SK-N-SH treated with all-trans-retinoic acid at 6 μM for 48 hours (cell line): ENCODE data around the gene CTBP2.

ENCODE experiments used
- ATAC-seq: fragments of 200-7000 bp; cut with Tn5 transposase; 3 replicates; pipeline ENCODE4 v1.9.1; 2020; ENCODE audit warnings: mild to moderate bottlenecking, moderate library complexity
- ARNTL ChIP-seq: fragments of 450-650 bp; formaldehyde crosslinking; IDR thresholded peaks from 2 replicates; pipeline ENCODE4 v1.5.0; 2020; ENCODE audit warnings: low read depth, mild to moderate bottlenecking, moderate library complexity, borderline replicate concordance
- BACH2 ChIP-seq: fragments of 250-450 bp; sonication (Bioruptor Pico); IDR thresholded peaks from 2 replicates; pipeline ENCODE4 v1.9.0; 2021; ENCODE audit warnings: mild to moderate bottlenecking, borderline replicate concordance
- CREB5 ChIP-seq: fragments of 250-450 bp; sonication (Bioruptor Pico); IDR thresholded peaks from 2 replicates; pipeline ENCODE4 v1.5.1; 2020; ENCODE audit warnings: low read depth, mild to moderate bottlenecking, moderate library complexity
- CSDC2 ChIP-seq: fragments of 250-450 bp; sonication (Bioruptor Pico); IDR thresholded peaks from 2 replicates; pipeline ENCODE4 v1.5.0; 2020; ENCODE audit warnings: mild to moderate bottlenecking, moderate library complexity
- CSRNP3 ChIP-seq: fragments of 250-450 bp; sonication (Bioruptor Pico); IDR thresholded peaks from 2 replicates; pipeline ENCODE4 v1.5.1; 2021; ENCODE audit warnings: mild to moderate bottlenecking, moderate library complexity
- ESRRG ChIP-seq: fragments of 250-450 bp; sonication (Bioruptor Pico); IDR thresholded peaks from 2 replicates; pipeline ENCODE4 v1.6.1; 2021; ENCODE audit warnings: mild to moderate bottlenecking
- GLIS3 ChIP-seq: fragments of 250-450 bp; sonication (Bioruptor Pico); IDR thresholded peaks from 2 replicates; pipeline ENCODE4 v1.5.0; 2020; ENCODE audit warnings: mild to moderate bottlenecking, moderate library complexity
- ISL1 ChIP-seq: fragments of 250-450 bp; sonication (Bioruptor Pico); IDR thresholded peaks from 2 replicates; pipeline ENCODE4 v2.1.2; 2022; ENCODE audit warnings: mild to moderate bottlenecking, moderate library complexity
- OSR1 ChIP-seq: fragments of 250-450 bp; sonication (Bioruptor Pico); IDR thresholded peaks from 2 replicates; pipeline ENCODE4 v1.8.0; 2022; ENCODE audit warnings: moderate library complexity, mild to moderate bottlenecking, inconsistent platforms
- POU6F1 ChIP-seq: fragments of 250-450 bp; sonication (Bioruptor Pico); IDR thresholded peaks from 2 replicates; pipeline ENCODE4 v1.8.0; 2021; ENCODE audit warnings: low read depth, mild to moderate bottlenecking, moderate library complexity, borderline replicate concordance
- PPARA ChIP-seq: fragments of 250-450 bp; sonication (Bioruptor Pico); IDR thresholded peaks from 2 replicates; pipeline ENCODE4 v1.5.0; 2020; ENCODE audit warnings: mild to moderate bottlenecking, borderline replicate concordance
- RARB ChIP-seq: fragments of 250-450 bp; sonication (Bioruptor Pico); IDR thresholded peaks from 2 replicates; pipeline ENCODE4 v1.8.0; 2021; ENCODE audit warnings: mild to moderate bottlenecking, moderate library complexity
- SNAI2 ChIP-seq: fragments of 250-450 bp; sonication (Bioruptor Pico); IDR thresholded peaks from 2 replicates; pipeline ENCODE4 v1.5.0; 2020; ENCODE audit warnings: mild to moderate bottlenecking, moderate library complexity
- TCF4 ChIP-seq: fragments of 250-450 bp; sonication (Bioruptor Pico); IDR thresholded peaks from 2 replicates; pipeline ENCODE4 v1.8.0; 2021; ENCODE audit warnings: mild to moderate bottlenecking, moderate library complexity, borderline replicate concordance
- TOX ChIP-seq: fragments of 250-450 bp; sonication (Bioruptor Pico); IDR thresholded peaks from 2 replicates; pipeline ENCODE4 v1.8.0; 2021; ENCODE audit warnings: mild to moderate bottlenecking, moderate library complexity, borderline replicate concordance
- TSHZ2 ChIP-seq: fragments of 250-450 bp; sonication (Bioruptor Pico); IDR thresholded peaks from 2 replicates; pipeline ENCODE4 v1.5.0; 2020; ENCODE audit warnings: mild to moderate bottlenecking, moderate library complexity
- ZC3H10 ChIP-seq: fragments of 250-450 bp; sonication (Bioruptor Pico); IDR thresholded peaks from 2 replicates; pipeline ENCODE4 v1.5.1; 2021; ENCODE audit warnings: mild to moderate bottlenecking, moderate library complexity
- ZFP3 ChIP-seq: fragments of 250-450 bp; sonication (Bioruptor Pico); IDR thresholded peaks from 2 replicates; pipeline ENCODE4 v1.5.0; 2020; ENCODE audit warnings: mild to moderate bottlenecking, moderate library complexity
- ZFP30 ChIP-seq: fragments of 450-650 bp; formaldehyde crosslinking; IDR thresholded peaks from 2 replicates; pipeline ENCODE4 v1.5.0; 2022; ENCODE audit warnings: mild to moderate bottlenecking, moderate library complexity
- ZNF565 ChIP-seq: fragments of 450-650 bp; formaldehyde crosslinking; conservative IDR thresholded peaks from 2 replicates; pipeline ENCODE4 v1.5.0; 2020; ENCODE audit warnings: low read depth, mild to moderate bottlenecking, moderate library complexity
- ZNF70 ChIP-seq: fragments of 450-650 bp; formaldehyde crosslinking; IDR thresholded peaks from 2 replicates; pipeline ENCODE4 v1.5.0; 2020; ENCODE audit warnings: mild to moderate bottlenecking, moderate library complexity
- ZNF8 ChIP-seq: fragments of 450-650 bp; formaldehyde crosslinking; IDR thresholded peaks from 2 replicates; pipeline ENCODE4 v1.5.0; 2020; ENCODE audit warnings: mild to moderate bottlenecking, moderate library complexity
- TF ChIP-seq, protein P1 (sequence below): fragments of 250-450 bp; sonication (Bioruptor Pico); IDR thresholded peaks from 2 replicates; pipeline ENCODE4 v1.8.0; 2020; ENCODE audit warnings: mild to moderate bottlenecking, moderate library complexity, borderline replicate concordance

CTBP2 gene

GRCh38 chr10:125102246-125102645, 58.1 kb downstream of the CTBP2 start (continued):
- TF ChIP-seq, protein P1, sequence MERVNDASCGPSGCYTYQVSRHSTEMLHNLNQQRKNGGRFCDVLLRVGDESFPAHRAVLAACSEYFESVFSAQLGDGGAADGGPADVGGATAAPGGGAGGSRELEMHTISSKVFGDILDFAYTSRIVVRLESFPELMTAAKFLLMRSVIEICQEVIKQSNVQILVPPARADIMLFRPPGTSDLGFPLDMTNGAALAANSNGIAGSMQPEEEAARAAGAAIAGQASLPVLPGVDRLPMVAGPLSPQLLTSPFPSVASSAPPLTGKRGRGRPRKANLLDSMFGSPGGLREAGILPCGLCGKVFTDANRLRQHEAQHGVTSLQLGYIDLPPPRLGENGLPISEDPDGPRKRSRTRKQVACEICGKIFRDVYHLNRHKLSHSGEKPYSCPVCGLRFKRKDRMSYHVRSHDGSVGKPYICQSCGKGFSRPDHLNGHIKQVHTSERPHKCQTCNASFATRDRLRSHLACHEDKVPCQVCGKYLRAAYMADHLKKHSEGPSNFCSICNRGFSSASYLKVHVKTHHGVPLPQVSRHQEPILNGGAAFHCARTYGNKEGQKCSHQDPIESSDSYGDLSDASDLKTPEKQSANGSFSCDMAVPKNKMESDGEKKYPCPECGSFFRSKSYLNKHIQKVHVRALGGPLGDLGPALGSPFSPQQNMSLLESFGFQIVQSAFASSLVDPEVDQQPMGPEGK (CRISPR knock-in tag) = no peak
- TF ChIP-seq GLIS3 (no peak), CSDC2 (CRISPR knock-in tag) (no peak)

DNA sequence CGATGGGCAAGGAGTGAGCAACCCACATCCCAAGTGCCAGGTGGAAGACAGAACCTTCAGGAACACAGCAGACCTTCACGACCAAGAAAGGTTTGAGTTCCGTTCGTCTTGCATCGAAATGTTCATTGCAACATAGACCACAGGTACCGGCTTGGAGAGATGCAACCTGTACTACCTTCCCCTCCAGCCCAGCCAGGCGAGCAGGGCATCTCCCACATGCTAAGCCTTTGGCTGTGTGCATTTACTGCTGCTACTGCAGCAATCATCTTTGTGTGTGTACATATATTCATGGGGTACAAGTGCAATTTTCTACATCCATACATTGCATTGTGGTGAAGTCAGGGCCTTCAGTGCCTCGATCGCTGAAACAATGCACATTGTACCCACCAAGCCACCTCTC, 58.8 kb downstream of the CTBP2 start:
- TF ChIP-seq ESRRG (CRISPR knock-in tag) (no peak), BACH2 (CRISPR knock-in tag) (no peak), ZNF70 (CRISPR knock-in tag) (no peak), TSHZ2 (CRISPR knock-in tag) (no peak), SNAI2 (CRISPR knock-in tag) (no peak), ARNTL (CRISPR knock-in tag) (no peak), POU6F1 (CRISPR knock-in tag) (no peak), TOX (CRISPR knock-in tag) (no peak), ZFP3 (CRISPR knock-in tag) (no peak), CREB5 (CRISPR knock-in tag) (no peak), ZNF8 (CRISPR knock-in tag) (no peak), ZFP30 (no peak), RARB (CRISPR knock-in tag) (no peak), CSDC2 (CRISPR knock-in tag) (no peak), GLIS3 (no peak), ZC3H10 (no peak), TCF4 (CRISPR knock-in tag) (no peak), ZNF565 (no peak), ISL1 (CRISPR knock-in tag) (no peak), PPARA (CRISPR knock-in tag) (no peak)
- no peak for ATAC-seq

DNA sequence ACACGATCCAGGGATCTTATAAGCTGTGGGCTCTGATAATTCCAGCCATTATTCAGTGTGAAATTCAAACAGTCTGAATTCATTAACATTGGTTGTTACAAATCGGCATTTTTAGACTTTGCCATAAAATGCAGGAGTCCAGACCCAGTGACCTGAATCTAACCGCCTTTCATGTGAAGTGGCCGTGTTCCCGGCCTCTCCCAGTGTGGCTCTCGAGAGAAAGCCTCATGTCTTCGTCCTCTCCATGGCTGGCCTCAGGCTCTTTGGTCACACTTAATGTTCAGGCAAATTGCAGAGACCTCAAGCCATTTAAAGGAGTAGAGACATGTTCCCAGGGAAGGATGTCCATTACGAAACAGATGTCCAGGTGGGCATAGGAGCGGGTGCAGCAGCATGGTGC, 59.3 kb downstream of the CTBP2 start:
- no peak for ATAC-seq
- TF ChIP-seq CSDC2 (CRISPR knock-in tag) (no peak), ZFP3 (CRISPR knock-in tag) (no peak), ISL1 (CRISPR knock-in tag) (no peak), TSHZ2 (CRISPR knock-in tag) (no peak), SNAI2 (CRISPR knock-in tag) (no peak), PPARA (CRISPR knock-in tag) (no peak), CSRNP3 (CRISPR knock-in tag) (no peak), GLIS3 (no peak), CREB5 (CRISPR knock-in tag) (no peak), ZC3H10 (no peak), ZNF70 (CRISPR knock-in tag) (no peak), OSR1 (CRISPR knock-in tag) (no peak), TCF4 (CRISPR knock-in tag) (no peak), BACH2 (CRISPR knock-in tag) (no peak)
- TF ChIP-seq, protein P1 (CRISPR knock-in tag) = no peak
